Adrenal gland (tissue), 5 donors: ENCODE results near the gene TMEM243.

Experiments used
- POLR2A ChIP-seq, 2 donors: fragments of 450-650 bp; IDR thresholded peaks; one replicate each; pipeline ENCODE4 v1.6.1; 2017; ENCODE audit warnings: antibody characterized with exemption in 2 of 2, mild to moderate bottlenecking in 2 of 2, moderate library complexity in 1 of 2
- TF ChIP-seq, protein P1 (sequence below), 6 experiments: fragments of 450-650 bp in 4 of 6; fragments of 200-600 bp in 2 of 6; sonication (generic) in 1 of 6; IDR thresholded peaks; 1 replicate in 5 of 6; 2 replicates in 1 of 6; pipeline versions ENCODE4 v1.5.1 to v1.8.0; 2016 to 2021; ENCODE audit warnings: antibody characterized with exemption in 6 of 6, mild to moderate bottlenecking in 2 of 6, moderate library complexity in 1 of 6
- donor health status: DM: no; HTN: no; CAD: no.

DNA sequence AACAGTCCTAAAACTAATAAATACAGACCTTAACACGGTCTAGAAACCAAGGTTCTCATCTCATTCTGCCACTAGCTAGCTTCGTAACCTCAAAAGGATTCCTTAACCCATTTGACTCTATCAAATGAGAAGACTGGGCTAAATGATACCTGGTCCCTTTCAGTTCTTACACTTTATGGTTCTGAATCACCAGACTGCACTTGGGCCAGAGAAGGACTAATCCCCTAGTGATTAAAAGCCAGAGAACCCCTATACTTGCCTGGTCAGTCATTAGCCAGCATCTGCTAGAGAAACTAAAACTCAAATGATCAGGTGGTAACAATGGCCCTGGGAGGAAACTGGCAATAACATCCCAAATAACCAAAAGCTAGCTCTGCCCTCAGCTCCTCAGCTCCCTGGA lies 16.8 kb downstream of the TMEM243 start:
- TF ChIP-seq, protein P1, sequence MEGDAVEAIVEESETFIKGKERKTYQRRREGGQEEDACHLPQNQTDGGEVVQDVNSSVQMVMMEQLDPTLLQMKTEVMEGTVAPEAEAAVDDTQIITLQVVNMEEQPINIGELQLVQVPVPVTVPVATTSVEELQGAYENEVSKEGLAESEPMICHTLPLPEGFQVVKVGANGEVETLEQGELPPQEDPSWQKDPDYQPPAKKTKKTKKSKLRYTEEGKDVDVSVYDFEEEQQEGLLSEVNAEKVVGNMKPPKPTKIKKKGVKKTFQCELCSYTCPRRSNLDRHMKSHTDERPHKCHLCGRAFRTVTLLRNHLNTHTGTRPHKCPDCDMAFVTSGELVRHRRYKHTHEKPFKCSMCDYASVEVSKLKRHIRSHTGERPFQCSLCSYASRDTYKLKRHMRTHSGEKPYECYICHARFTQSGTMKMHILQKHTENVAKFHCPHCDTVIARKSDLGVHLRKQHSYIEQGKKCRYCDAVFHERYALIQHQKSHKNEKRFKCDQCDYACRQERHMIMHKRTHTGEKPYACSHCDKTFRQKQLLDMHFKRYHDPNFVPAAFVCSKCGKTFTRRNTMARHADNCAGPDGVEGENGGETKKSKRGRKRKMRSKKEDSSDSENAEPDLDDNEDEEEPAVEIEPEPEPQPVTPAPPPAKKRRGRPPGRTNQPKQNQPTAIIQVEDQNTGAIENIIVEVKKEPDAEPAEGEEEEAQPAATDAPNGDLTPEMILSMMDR (IDR thresholded peaks at IDR 0.05), result no peak
- no peak for TF ChIP-seq POLR2A (IDR thresholded peaks at IDR 0.05)
